AML-193 (cell line): ENCODE measurements around the gene STK39.
"Not testable (repeated sequence)": the region's sequence is repeated elsewhere in the genome, so short reads cannot be mapped to it uniquely, and the experiment has no call there.

Source experiments
- DNase-seq, 2 experiments: peaks; one replicate each; lab custom pipeline; 2025; lab: John Stamatoyannopoulos, UW

Gene STK39

DNA sequence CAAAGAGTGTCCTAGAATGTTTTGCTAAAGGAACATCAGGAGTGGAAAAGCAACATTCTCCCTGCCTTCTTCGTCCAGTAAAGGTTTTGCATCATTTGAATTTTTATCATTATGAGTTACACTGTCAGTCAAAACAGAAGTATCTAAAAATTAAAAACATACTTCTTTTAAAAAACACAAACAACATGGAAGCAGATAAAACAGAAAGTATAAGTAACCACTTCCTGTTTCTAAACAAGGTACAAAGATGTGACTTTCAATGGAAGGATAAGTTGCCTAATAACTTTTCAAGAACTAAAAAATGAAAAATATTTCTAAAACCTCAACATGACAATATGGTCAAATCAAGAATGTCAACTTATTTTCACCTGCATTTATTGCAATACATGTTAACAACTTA lies 158.2 kb downstream of the STK39 start:
- peak; percentile 13 to 14 for DNase-seq

DNA sequence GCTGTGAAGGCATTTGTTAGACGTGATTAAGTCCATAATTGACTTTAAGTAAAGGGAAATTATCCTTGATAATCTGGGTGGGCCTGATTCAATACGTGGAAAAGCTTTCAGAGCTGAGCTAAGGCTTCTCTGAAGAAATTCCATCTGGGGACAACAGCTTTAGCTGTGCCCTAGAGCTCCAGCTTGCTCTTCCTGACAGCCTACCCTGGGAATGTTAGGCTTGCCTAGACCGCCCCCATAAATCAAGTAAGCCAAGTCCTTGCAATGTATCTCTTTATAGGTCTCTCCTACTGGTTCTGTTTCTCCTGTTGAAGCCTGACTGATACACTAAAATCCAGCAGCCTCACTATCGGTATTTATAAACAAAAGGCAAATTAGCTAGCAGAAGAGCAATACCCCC lies 160.0 kb downstream of the STK39 start:
- no peak for DNase-seq

DNA sequence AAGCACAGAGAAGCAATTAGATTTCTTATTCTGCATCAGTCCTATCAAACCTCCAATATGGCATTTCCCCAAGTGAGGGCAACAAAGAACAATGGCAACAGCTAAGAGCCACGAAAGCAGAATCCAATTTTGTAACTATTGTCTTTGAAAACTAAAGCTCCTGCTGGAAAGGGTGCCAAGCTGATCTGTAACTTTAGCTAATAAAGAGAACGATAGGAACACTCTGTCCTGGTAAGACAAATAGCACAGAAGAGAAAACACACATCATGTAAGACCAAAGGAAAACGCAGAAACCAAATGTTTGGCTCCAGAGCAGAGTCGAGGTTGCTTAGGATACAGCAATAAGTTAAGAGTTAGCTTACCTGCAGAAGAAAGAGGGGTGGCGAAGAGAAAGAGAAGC lies 160.5 kb downstream of the STK39 start:
- no peak for DNase-seq

DNA sequence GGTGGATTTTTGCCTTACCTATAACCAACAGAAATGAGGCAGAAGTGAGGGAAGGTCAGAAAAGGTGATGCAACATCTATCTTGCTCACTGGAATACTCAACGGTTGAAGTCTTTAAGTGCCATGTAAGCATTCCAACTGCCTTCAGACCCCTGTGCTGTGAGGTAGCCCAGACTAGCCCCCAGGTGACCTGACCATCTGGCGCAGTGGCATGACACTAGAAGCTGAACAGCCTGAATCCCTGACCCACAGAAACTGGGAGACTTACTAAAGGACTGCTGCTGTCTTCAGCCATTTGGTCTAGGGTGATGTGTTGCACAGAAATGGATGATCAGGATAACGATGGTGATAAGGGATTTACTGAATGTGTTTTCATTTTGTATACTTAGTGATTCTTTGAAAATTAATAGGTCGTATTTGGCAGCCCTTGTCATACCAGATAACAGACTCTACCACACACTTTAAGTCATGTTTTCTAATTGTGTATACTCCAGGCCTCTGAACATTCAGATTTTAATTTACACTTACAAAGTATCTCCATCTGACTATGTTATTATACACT lies 161.5 kb downstream of the STK39 start:
- DNase-seq, result no peak

DNA sequence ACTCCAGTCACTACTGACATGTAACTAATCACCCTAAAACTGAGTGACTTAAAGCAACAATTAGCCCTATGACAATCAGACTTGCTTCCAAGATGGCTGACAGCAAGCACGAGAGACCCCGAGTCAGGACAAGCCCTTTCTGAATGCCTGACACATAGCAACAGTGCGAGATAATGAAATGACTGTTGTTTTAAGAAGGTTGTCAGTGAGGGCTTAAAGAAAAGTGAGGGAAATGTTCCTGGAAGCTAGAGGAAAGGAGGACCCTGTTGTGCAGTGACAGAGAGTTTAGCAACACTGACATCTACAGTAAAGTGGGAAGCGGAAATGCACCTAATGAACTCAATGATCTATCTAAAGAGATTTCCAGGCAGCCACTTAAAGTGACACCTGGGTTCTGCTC lies 163.1 kb downstream of the STK39 start:
- DNase-seq, result no peak

DNA sequence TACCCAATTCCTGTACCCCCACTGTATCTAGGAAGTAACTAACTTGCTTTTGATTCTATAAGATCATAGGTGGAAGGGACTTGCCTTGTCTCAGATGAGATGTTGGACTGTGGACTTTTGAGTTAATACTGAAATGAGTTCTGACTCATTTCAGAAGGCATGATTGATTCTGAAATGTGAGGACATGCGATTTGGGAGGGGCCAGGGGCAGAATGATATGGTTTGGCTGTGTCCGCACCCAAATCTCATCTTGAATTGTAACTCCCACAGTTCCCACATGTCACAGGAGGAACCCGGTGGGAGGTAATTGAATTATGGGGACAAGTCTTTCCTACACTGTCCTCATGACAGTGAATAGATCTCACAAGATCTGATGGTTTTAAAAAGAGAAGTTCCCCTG lies 165.9 kb downstream of the STK39 start:
- not testable (repeated sequence) for DNase-seq

DNA sequence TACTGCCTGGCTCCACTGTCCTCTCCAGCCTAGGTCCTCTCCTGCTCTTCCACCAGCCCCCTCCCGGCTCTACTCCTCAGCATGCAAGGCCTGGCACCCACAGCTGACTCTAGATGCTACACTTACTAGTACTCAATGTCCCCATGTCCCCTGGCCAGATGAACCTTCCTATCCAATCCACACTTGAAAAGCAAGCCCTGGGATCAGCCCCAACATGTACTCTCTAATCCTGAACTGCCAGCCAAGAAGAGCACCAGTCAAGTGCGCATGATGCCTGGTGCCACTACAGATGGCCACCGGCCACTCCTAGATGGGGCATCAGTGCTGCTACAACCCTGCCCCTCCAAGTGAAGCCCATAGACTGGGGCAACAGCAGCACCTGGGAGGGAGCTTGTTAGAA lies 168.2 kb downstream of the STK39 start:
- no peak for DNase-seq

DNA sequence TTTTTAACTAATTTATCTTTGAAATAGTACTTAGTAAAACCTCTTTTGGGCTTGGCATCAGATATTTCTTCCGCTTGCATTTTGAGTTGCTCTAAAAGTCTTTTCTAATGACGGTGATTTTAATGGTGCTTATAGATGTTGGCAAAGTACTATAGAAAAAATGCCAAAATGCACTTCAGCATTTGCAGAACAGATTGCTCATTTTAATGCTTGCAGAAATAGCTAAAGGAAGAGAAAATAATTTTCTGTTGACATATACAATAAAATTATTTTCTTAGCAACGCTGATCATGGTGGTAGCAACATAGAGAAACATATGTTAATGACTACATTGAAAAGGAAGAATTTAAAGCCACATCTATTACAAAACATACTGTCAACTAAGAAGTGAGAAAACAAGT lies 170.7 kb downstream of the STK39 start:
- no peak for DNase-seq

DNA sequence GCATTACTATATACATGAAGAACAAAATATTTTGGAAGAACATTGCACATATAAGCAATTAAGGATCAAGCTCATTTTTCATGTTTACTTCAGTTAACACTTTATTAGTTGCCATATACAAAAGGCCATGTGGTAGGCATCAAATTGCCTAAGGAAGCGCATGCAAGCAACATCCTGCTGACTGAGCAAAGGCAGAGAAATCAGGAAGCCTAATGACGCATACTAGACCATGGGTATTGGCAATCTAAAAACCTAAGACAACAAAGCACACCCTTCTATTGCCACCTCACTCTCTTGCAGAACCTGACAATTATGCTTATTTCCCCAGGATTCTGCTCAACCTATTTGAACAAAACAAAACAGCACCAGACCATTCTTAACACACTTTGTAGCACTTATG lies 171.9 kb downstream of the STK39 start:
- no peak for DNase-seq

DNA sequence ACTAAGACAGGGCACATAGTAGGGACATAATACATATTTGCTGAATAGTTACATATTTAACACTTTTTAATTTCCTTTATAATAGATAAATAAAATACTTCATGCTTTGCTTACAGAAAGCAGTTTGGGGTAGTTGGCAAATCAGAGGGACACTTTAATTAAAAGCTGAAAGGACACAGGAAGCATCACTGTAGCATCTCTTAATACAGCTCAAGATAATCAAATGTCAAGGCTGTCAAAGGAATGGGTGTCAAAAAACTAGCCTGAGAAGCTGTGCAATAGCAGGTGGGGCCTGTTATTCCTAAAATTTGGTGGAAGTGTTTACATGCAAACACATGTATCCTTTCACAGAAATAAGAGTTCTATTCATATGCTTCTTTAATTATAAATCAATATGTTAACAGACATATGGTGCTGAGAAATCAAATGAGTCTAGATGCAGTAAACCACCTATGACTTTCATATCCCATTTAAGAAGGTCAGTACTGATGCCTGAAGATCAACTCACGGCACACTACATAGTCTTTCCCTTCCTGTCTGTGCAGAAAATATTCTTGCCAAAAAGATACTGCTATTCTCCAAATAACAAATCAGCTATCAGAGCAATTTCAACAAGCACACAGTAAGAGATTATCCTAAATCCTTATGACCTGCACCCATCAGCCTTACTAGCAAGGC lies 174.6 kb downstream of the STK39 start:
- DNase-seq, result no peak

DNA sequence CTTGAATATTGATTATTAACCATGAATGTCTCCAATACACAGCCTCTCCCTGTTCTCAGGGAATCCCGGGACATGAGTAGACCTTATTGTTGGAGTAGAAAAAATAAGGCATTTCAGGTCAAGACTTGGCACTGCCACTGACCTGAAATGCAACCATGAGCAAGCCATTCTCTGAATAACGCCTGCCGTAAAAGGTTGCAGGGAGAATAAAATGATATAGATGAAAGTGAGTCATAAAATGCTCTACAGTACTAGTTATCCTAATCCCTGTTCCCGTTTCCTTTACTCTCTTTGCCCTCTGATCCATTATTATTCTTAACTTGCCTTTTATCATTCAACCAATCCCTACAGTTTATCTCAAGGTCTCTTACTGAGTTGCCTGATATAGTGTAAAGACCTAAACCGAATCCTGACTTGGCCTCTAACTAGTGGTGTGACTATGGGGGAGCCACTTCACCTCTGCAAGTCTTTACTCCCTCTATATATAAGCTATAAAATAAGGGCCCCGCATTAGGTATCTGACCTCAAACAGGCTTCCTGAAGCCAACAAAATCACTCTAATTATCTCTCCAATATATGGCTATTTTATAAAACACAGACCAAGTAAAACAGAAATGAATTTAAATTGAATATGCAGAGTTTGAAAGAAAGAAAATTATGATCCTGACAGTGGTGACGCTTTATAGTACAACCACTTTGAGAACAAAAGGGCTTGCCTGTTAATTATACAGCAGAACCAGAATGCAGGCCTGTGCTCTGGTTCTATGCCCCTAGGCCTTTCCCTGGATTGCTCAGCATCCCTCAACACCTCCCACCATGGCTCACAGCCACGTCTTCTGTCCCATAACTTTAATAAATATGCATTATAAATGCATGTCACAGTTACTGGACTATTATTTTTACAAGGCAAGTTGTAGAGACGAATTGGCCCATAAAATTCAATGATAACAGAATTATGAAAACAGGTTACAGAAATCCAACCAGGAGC lies 183.1 kb downstream of the STK39 start:
- no peak for DNase-seq

DNA sequence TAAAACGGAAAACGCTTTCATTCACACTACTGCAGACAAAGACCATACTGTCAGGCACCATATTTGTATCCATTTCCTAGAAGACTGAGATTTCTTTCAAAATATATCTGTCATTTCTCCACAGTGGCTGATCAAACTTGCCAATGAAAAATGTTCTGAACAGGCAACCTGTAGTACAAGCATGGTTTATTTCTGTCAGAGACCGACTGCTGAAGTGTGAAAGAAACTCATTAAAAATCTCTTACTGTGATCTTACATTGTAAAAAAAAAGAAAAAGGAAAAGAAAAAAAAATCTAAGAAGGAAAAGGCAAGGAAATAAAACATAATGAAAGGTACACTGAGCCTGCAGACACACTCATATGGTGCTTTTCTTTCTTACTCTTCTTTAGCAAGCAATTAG lies 184.5 kb downstream of the STK39 start:
- no peak for DNase-seq

DNA sequence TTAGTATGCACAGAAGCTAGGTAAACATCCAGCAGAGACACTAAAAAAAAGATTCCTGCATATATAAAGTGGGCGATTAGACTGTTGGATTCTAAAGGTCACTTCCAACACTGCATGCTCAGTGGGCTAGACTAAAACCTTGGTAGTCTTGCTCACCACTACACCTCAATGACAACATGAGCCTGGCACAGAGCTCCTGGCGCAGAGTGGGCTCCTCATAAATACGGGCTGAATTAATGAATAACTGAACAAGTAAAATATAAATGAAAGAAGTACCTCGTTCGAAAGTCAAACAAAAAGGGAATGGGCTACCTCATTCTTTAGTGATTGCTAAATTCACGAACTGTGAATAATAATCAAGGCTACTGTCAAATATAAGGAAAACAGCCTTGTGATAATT lies 185.3 kb downstream of the STK39 start:
- DNase-seq, result no peak

DNA sequence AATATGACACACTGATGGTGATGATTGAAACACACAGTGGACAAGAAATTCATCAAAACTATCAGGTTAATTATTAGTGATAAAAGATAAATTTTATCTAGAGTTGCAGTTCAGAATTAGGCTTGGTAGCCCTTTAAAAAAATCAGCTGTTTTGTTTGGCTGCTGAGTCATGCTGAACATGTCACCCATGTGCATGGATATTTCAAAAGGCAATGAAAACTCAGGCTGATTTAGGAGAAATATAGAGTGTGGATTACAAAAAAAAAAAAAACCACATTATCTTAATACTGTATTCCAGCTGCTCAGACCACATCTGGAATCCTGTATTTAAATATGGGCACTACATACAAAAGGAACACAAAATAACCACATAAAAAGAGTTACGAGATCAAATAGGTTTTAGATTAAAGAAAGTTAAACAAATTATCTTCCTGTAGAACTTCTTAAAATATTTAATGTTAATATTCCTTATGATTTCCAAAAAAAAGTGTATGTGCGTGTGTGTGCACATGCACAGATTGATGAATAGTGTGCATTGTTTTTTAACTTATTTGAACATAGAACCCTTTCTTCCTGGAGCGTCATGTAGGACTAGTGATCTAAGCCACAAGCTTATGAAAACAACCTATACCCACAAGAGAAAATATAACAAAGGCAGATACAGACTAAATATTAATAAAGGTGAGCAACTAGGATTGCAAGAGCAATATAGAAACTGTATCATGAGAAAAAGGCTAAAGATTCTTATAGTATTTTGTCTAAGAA lies 186.2 kb downstream of the STK39 start:
- no peak for DNase-seq

DNA sequence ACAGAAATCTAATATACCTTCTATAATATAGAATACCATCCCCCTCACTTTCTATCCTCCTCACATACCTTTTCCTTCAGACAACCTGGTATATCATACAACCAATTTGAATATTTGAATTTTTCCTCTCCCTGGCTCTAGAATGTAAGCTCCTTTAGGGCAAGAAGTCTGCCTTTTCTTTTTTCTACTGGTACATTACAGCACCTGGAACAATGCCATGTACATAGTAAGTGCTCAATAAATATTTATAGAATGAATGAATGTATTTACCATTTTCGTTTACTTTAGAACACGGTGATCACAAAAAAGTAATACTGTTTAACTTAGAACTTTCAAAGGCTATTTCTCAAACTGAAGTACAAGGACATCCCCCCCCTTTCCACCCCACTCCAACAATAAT lies 187.6 kb downstream of the STK39 start:
- DNase-seq, result no peak

DNA sequence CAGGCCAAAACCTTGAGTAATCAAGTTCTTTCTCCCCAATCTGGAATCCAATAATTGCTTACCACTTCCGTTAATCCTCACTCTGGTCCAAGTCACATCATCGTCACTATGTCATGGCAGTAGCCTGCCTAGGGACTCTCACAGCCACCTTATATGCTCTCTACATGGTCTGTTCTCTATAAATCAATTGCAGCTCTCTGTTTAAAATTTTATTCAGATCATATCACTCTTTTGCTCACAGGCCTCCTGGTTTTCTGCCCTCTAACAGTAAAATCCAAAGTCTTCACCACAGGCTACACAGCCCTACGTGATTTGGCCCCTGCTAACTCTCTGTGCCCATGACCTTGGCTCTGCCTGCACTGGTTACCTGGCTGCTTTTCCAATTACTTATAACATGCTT lies 188.7 kb downstream of the STK39 start:
- no peak for DNase-seq

DNA sequence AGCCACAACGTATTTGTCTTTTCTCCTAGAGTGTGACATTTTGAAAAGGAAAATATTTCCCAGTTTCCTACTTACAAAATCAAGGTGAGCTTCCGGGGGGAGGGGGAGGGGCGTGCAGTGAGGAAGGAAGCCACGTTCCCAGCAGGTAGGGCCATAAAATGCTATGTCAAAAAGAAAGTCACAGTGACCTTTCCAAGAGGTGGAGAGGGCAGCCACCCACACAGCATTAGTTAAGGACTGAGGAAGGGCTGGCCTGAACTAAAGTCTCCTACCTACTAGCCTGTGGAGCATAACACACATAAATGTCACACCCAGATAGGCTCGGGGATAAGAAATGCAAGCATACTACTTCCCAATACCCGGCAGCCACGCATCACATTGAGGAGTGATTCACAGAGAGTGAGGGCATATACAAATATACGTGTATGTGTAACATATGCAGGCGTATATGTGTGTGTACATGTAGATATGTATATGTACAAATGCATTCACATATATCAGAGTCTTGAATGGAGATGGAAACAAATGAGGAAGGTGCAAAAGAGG lies 191.1 kb downstream of the STK39 start:
- DNase-seq, result no peak

DNA sequence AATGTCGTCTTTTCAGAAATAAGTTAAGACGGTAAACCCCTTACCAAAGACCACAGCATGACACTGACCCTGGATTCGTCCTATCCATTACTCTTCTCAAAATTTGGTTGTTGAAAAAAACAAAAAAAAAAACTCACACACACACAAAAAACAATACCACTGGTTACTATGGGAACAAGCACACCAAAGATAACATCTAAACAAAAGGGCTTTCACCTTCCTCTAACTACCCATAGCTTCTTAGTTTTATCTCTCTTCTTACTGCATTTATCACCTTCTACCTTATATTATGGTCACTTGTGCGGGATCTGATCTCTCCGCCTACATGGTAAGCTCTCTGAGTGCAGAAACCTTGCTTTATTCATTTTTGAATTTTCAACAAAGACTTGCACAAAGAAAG lies 192.7 kb downstream of the STK39 start:
- DNase-seq, result no peak

DNA sequence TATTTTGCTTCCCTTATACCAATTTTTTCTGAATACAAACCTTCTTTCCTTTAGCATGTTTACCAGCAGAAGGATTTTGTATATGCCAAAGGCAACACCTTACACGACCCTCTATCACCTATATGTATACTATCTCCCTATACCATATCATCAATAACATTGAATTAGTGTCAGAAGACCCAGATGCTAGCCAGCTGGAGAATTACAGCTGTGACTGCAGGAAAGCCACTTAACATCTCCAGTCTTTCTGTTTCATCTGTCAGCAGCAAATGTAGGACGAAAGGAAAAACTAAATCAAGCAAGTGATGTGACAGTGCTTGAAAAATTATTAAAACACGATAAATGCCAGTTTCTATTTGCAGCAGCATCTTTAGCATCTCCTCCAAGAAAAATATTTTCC lies 193.7 kb downstream of the STK39 start:
- no peak for DNase-seq

DNA sequence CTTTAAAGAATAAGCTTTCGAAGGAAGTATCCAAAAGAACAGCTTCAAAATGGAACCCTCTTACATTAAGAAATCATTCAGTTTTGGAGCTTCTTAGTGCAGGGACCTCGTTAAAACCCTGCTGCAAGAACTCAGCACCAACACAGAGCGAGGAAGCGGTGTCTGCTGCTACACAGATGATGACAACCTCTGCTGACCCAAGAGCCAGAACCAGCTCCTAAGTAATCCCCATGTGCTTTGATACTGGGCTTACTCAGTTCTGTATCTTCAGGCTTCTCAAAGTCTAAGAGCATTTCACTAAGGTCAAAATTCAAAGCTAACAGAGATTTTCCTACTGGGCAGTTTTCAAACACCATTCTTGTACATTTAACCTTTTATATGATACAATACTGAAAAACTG lies 194.6 kb downstream of the STK39 start:
- DNase-seq, result no peak

DNA sequence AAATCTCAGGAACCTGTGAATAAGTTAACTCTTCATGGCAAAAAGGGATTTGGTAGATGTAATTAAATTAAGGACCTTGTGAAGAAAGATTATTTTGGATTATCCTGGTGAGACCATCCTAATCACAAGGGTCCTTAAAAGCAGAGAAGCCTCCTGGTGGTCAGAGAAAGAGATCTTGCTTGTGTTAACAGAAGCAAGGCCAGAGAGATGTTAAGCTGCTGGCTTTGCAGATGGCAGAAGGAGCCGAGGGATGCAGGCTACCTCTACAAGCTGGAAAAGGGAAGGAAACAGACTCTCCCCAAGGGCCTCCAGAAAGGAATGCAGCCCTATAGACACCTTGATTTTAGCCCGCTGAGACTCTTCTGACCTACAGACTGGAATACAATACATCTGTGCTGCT lies 197.0 kb downstream of the STK39 start:
- DNase-seq, result no peak

DNA sequence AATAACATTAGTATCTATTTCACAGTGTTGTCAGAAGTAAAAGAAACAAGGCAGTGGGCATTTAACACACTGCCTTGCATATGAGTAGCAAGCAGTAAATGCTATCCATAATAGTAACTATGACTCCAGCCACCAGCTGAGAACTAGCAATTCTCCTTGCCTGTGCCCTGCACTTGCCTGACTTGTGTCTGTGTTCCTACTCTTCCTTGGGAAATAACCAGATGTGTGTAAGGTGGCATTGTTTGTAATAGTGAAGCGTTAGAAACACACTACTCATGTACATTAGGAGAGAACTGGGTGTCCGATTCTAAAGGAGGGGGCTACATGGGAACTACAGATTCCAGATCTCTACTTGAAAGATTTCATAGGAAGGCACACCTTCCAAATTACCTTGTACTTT lies 197.8 kb downstream of the STK39 start:
- no peak for DNase-seq
